GM21390 (cell line): ENCODE results near the gene TEKT5.
"Not testable (repeated sequence)": the region's sequence is repeated elsewhere in the genome, so short reads cannot be mapped to it uniquely, and the experiment has no call there.

ENCODE experiments used
- ATAC-seq: cut with Tn5 transposase; IDR thresholded peaks from one replicate; pipeline ENCODE4 v1.9.1; 2021; ENCODE audit not compliant: unreplicated experiment

The TEKT5 gene

DNA sequence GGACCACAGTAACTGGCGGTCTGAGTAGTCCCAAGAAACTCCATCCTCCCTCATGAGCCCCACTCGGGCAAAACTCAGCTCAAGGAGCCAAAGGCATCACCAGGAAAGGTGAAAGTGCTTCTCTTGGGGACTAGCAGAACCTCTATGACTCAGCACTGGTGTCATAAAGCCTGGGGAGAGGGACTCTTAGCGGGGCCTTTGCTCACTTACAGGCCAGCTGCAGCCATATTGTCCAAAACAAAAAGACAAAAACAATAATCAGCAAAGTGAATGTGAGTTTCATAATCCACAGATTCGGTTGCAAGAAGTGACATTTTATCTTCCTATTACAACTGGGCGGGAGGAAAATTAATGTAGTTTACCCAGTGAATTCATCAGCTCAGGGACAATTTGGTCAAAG lies at the start of gene TEKT5:
TEKT5 (minus strand) TSS at position 101 of the 400 bp plus-strand sequence; CDS start at position 44, 57 bp downstream.
- ATAC-seq = no peak

DNA sequence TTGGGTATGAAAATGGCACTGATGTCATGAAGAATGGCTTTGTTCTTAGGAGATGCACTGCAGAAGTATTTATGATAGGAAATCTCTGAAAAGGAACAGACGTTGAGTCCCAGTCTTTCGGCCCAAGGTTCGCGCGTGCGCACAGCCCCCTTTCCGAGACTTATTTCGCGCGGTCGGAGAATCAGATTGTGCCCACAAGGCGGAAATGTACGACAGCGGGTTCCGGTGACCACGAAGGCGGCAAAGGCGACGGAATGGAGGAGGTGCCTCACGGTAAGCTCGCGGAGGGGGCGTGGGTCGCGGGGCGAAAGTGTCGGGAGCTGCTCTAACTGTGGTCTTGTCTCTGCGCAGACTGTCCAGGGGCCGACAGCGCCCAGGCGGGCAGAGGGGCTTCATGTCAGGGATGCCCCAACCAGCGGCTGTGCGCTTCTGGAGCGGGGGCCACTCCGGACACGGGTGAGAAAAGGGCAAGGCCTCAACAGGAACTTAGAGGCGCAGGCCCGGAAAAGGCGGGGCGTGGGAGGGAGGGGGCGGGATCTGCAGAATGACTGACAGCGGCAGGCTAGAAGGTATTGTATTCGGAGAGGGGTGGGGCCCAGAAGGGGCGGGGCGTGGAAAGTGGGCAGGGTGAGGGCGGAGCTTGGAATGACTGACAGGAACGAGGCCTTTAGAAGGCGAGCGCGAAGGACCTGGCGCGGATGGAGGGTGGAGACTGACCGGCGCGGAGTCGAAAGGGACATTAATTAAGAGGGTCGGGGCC lies 49.1 kb upstream of the TEKT5 start, which contains the start of gene NUBP1:
NUBP1 (plus strand) TSS at position 233 of the 760 bp plus-strand sequence; CDS start at position 255, 22 bp downstream.
- peak; percentile 84 for ATAC-seq

DNA sequence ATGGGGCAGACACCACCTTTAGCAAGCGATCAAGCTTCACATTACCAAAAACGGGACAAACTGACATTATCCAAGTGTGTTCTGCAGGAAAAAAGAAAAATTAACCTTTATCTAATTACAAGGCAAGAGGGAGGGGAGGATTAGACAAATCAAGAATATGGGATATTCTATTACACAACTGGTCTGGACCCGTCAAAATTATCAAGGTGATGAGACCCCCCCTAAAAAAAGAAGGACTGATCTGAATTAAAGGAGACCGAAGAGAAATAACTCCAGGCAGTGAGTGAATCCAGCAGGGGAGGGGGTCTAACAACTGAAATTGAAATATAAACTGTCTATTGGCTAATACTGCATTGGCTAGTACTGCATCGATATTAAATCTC lies 48.5 kb upstream of the TEKT5 start:
- no peak for ATAC-seq

DNA sequence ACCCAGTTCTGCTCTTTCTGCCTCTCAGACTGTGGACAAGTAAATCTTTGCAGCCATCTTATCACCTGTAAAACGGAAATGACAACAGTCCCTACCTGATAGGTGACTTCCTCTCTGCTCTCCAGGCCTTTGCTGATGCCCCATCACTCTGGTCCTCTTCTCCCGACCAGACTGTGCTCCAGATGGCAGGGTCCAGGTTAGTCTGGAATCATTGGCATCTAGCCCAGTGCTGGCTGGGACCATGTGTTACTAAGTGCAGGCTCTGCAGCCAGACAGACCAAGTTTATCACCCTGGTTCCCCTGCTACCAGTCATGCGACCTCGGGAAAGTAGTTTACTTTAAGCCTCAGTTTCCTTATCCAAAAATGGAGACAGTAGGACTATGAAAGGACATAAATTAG lies 47.1 kb upstream of the TEKT5 start:
- ATAC-seq = no peak

DNA sequence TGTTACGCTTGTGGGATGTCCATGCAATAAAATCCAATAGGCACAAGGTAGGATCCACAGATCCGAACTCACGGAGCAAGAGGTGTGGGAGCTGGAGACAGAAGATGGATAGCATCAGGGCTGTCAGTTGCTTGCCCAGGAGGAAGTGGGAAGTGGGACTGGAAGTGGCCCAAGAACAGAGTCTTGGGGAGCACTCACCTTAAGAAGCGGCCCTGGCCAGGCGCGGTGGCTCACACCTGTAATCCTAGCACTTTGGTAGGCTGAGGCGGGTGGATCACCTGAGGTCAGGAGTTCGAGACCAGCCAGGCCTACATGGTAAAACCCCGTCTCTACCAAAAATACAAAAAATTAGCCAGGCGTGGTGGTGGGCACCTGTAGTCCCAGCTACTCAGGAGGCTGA lies 46.5 kb upstream of the TEKT5 start:
- not testable (repeated sequence) for ATAC-seq

DNA sequence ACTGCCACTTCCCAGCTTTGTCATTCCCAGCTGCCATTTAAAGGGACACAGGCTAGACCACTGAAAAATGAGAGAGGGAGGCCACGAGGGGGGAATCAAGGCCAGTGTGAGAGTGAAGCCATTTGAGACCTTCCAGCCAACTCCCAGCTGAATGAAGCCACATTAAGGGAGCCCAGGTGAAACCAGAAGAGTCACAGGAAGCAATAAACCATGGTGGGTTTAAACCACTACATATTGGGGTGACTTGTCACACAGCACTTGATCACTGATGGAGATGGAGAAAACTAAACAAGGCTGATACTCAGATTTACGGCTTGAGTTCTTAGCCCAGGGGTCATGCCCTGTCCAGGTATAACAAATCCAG lies 46.1 kb upstream of the TEKT5 start:
- no peak for ATAC-seq

DNA sequence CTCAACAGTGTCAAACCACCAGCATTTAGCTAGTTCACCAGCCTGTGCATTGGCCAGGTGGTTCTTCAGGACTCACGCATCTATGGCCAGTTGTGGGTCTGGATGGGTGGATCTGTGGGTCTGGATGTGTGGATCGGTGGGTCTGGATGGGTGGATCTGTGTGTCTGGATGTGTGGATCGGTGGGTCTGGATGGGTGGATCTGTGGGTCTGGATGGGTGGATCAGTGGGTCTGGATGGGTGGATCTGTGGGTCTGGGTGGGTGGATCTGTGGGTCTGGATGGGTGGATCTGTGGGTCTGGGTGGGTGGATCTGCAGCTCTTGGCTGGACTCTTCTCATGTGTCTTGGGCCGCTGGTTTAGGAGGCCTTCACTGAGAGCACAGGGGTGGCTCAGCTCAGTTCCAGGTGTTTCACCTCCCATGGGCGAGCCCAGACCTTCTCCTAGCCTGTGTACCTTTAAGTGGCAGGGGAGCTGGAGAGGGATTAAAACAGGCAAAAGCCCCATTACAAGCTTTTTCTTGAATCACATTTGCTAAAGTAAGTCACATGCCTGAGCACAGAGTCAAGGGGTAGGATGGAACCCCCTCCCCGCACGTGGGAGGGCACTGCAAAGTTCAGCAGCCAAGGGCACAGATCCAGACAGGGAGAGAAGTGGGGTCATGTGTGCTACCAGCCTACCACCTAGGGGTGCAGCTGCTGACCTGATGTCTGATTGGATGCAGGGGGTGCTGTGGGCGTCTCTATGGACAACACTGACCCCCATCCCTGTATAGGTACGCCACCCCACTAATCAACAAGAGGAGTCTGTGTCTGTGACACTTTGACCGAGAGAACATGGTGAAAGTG lies 45.5 kb upstream of the TEKT5 start:
- no peak for ATAC-seq

DNA sequence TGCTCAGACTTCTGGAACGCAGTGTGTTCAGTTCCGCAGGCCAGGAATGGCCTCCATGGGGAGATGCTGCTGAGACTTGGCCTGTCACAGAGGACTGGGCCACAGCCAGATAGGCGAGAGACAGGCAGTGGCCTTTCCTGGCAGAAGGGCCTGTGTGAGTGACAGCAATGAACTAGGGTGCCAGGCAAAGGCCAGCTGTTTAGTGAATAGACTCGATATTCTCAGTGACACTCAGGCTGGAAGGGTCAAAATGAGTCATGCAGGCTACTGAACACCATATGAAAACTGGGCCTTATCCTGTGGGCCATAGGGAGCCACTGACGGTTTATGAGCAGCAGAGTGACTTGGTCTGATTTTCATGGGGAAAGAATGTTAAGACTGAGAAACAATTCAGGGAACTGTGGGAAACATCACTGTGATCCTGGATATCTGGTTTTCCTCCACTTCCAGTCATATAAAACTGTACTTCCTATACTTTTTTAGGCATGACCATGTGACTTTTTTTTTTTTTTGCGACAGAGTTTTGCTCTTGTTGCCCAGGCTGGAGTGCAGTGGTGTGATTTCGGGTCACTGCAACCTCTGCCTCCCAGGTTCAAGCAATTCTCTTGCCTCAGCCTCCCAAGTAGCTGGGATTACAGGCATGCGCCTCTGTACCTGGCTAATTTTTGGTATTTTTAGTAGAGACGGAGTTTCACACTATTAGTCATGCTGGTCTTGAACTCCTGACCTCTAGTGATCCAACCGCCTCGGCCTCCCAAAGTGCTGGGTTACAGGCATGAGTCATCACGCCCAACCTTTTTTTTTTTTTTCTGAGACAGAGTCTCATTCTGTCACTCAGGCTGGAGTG lies 43.7 kb upstream of the TEKT5 start:
- peak; percentile 73 for ATAC-seq

DNA sequence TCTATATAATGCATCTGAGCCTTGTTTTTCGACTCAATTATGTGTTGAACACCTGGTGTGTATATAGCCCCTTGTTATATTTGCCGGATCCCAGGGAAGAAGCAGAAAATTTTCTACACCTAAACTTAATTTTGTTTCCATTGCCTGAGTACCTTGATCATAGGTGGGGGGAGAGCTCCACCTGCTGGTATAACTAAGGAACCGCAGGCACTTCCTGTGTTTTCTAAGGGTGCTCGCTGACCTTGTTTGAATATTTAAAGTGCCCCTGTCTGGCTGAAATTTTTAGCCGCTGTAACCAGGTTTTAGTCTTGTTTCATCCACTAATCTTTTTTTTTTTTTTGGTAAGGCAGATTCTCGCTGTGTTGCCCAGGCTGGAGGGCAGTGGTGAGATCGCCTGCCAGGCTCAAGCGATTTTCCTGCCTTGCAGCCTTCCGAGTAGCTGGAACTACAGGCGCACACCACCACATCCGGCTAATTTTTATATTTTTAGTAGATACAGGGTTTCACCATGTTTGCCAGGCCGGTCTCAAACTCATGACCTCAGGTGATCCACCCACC lies 42.4 kb upstream of the TEKT5 start:
- no peak for ATAC-seq

DNA sequence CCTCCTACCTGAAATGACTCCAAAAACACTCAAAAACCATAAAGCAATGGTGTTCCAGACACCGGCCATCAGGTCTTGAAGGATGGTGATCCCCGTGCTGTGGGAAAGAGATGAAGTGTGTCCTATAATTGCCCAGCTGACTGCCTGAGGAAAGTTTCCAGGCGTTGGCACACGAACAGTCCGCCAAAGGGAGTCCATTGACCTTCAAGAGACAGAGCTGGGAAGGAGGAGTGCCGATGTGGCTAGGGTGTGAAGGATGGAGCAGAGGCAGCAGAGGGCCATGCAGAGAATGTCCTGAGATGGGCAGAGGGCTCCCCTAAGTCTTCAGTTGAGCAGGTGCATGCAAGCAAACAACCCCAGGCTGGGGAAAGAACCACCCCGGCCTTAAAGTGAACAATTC lies 37.1 kb upstream of the TEKT5 start:
- ATAC-seq = no peak

DNA sequence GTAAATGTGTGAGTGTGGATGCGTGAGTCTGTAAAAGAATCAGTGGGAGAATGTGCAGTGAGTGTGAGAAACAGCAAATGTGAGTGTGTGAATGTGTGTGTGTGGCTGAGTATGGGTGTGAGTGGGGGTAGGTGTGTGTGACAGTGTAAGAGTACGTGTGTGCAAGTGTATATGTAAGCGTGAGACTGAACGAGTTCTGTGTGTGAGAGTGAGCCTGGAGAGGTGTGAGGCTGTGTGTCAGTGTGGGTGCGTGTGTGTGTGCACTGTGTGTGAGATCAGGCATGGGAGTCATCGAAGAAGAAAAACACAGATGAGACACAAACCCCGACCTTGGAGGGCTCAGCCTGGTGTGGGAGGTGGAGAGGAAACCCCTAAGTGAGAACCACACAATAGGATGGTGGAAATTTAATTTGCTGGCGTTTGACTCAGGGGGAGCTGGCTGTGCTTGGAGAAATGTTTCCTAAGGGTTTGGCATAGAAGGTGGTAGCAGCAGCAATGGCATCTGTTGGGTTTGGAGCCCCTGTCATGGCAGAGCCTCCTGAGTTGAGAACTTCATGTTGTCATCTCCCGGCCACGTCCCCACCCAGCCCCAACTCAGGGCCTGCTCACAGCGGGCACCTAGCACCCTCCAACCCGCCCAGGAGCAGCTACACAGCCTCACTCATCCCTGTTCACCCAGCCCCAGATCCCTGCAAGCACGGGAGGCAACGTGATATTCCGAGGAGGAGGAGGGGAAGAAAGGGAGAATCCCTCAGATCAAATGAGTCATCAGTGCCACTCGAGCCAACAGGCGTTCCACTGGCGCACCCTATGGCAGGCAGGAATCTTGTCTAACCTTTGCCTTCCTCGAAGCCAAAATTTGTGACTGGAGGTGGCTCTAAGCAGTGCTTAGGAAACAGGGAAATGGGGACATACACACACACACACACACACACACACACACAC lies 34.6 kb upstream of the TEKT5 start:
- ATAC-seq = no peak

DNA sequence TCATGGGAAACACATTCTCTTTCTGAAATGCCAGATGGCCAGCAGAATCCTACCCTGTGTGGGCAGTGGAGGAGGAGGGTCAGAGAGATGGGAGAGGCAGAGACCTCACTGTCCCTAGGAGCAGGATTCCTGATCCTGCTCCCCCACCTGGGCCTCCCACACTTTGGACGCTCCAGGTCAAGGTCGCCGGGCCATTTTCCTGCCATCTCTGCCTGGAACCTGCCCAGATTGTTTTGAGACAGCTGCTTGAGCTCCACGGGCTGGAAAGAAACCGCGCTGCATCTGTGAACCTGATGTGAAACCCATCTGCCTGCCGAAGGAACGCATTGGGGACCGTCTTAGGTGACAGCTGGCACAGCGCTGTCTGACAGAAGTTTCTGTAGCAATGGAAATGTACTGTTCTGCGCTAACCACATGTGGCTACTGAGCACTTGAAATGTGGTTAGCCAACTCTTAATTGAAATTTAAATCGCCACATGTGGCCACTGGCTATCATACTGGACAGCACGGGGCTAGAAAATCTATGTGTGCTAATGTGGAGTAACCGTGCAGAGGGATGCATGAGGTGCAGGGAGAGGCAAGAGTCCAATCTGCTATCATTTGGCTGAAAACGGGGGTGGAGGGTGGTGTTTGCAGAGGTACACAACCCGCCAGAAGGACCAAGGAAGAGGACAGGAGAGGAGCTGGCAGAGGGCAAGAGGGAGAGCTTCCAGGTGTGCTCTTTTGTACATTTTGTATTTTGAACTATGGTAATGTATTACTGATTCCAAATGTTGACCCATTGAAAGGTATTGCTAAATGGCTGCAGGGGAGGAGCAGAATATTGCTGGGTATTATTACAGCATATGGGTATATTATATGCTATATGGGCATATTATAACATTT lies 33.5 kb upstream of the TEKT5 start:
- ATAC-seq = no peak

DNA sequence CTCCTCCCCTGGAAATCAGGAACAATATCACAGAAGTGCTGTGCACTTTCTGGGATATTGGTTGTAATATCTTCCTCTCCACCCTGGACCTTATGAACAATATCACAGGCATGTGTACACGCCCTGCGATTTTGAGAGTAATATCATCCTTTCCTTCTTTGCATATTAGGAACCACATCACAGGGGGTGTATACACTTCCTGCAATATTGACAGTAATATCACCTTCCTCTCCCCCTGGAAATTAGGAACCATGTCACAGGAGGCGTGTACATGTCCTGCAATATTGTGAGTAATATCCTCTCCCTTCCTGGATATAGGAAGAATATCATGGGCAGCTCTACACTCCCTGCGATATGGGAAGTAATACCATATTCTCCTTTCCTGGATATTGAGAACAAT lies 14.2 kb upstream of the TEKT5 start:
- no peak for ATAC-seq

DNA sequence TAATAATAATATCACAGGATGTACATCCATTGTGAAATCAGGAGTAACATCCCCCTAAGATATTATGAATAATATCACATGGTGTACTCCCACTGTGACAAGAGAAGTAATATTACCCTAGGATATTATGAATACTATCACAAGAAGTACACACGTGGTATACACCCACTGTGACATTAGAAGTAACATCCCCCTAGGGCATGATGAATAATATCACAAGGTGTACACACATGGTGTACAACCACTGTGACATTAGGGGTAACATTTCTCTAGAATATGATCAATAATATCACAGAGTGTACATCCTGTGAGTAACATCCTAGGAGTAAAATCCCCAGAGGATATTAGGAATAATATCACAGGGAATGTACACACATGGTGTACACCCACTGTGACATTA lies 5.0 kb upstream of the TEKT5 start:
- ATAC-seq = no peak

DNA sequence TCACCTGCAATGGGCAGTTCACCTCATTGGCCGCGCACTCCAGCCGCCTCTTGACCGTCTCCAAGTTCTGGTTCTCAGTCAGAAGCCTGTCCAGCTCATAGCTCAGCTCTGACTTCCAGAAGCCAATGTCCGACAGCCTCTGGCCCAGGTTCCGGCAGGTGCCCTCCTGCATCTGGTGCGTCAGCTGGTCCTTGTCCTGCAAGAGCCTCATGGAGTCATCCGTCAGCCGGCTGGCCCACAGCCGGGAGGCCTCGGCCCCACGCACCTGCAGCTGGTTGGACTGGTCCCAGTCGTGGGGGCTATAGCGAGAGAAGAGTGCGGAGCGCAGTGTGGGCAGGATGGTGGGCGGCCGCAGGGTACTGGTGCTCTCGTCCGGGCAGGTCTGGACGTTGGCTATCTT lies 424 bp downstream of the TEKT5 start:
- ATAC-seq = no peak

DNA sequence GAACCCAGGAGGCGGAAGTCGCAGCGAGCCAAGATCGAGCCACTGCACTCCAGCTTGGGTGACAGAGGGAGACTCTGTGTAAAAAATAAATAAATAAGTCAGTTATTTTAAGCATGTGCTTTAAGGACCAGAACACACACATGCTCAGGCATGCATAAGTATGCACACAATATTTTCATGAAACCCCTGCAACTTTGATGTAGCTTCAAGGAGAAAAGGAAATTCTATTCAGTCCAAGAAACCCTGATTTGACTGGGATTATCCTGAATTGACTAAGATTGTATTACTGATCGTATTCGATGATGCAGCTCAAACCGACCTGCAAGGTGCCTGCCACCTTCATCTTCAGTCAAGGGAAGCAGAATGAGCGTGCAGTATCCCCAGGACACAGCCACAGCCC lies 841 bp downstream of the TEKT5 start:
- ATAC-seq = no peak

DNA sequence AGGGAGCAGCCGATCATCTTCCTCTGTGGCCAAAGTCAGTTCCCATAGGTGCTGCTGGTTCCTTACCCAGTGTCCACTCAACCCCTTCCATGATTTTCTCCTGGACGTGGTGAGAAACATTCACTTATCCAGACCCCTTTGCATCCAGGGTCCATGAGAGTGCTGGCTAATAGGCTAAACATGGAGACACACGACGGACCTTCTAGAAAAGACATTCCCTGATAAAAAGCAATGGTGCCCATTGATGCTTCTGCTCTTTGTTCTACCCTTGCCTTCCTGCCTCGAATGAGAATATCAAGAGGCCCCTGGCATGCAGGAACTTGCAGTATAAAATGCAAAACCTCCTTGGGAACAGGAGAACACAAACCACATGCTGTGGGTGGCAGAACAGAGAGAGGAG lies 2.3 kb downstream of the TEKT5 start:
- no peak for ATAC-seq

DNA sequence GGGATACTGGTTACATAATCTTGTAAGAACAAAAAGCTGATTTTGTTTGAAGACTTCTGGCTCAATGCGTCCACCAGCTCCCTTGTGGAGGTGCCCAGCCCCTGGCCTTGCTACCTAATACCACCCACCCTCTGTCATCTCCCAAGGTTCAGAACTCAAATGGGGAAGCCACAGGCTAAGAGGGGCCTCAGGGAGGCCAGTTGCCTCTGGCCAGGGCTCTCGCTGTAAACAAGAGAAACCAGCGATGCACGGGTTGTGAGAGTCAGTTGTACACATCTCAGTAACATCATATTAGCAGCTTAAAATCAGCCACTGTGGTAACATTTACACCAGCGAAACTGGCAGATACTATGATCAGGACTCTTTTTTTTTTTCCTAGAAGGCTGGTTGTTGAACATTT lies 6.0 kb downstream of the TEKT5 start:
- no peak for ATAC-seq

DNA sequence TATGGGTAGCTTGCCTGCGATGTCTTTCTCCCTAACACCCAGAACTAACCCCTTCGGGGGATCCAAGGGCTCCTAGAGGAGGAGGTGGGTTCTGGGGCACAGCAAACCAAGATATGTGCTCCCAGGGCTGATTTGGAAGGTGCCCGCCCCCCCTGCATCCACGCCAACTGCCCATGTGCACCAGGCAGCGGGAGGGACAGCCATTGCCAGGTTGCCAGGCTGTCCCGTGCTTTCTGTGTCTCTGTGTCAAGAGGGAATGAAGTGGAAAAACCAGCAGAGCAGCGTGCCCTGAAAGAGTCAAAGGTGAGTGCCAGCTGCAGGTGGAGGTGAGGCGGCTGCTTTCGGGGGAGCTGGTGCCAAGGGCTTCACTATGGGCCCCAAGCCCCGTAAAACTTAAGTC lies 6.4 kb downstream of the TEKT5 start:
- ATAC-seq = no peak
